Tibial nerve (tissue), 4 donors: ENCODE measurements around the gene STX8. TPM values are rescaled to one million over a fixed set of nuclear protein-coding genes. Genes with fewer than 3 reads are reported as not detected.
A peak's percentile ranks its signal among the peaks of the same experiment; 100 is the strongest.

ENCODE experiments used
- DNase-seq, 2 donors: peaks; one replicate each; pipeline ENCODE4 v3.0.0-alpha.2; 2019; ENCODE audit warnings: low spot score in 2 of 2
- H3K27ac ChIP-seq, 4 donors: fragments of 200-600 bp; sonication (generic) in 3 of 4; one replicate each; pipeline ENCODE4 v1.5.1; 2017 to 2019; ENCODE audit warnings: mild to moderate bottlenecking in 1 of 4
- H3K27me3 ChIP-seq, 2 donors: fragments of 200-600 bp; sonication (generic) in 1 of 2; one replicate each; pipeline versions ENCODE4 v1.5.1 to v1.6.0; 2017 to 2019
- H3K36me3 ChIP-seq, 3 donors: fragments of 200-600 bp; sonication (generic); one replicate each; pipeline ENCODE4 v1.5.1; 2018 to 2019
- H3K4me1 ChIP-seq, 4 donors: fragments of 200-600 bp; sonication (generic) in 3 of 4; one replicate each; pipeline ENCODE4 v1.5.1; 2017 to 2019
- H3K4me3 ChIP-seq, 4 donors: fragments of 200-600 bp; sonication (generic) in 3 of 4; one replicate each; pipeline ENCODE4 v1.5.1; 2017 to 2019; ENCODE audit warnings: mild to moderate bottlenecking in 1 of 4, moderate library complexity in 1 of 4
- H3K9me3 ChIP-seq, 4 donors: fragments of 200-600 bp; sonication (generic) in 3 of 4; one replicate each; pipeline ENCODE4 v1.5.1; 2017 to 2019
- EP300 ChIP-seq, 2 donors: sonication (generic); formaldehyde crosslinking; IDR thresholded peaks; one replicate each; pipeline ENCODE4 v1.6.1; 2017; ENCODE audit warnings: antibody characterized with exemption in 2 of 2, mild to moderate bottlenecking in 1 of 2
- POLR2A ChIP-seq, 2 donors: fragments of 450-650 bp; IDR thresholded peaks; one replicate each; pipeline ENCODE4 v1.6.1; 2017; ENCODE audit warnings: antibody characterized with exemption in 2 of 2, mild to moderate bottlenecking in 2 of 2, moderate library complexity in 2 of 2
- WGBS, 2 donors: methylation state at CpG; one replicate each; pipeline ENCODE4 v1.1.5; 2018; 5-methylcytosine and 5-hydroxymethylcytosine counted together
- total RNA-seq, 4 donors: library from RNA; depleted of rRNA; stranded (reverse); fragments of >200 nt; gene quantifications; one replicate each; pipeline ENCODE4 v1.1.0, GENCODE V29; 2016
- TF ChIP-seq, protein P1 (sequence below), 5 experiments: fragments of 200-600 bp in 3 of 5; fragments of 450-650 bp in 2 of 5; sonication (generic) in 3 of 5; IDR thresholded peaks; one replicate each; pipeline ENCODE4 v1.5.1; 2016 to 2019; ENCODE audit warnings: antibody characterized with exemption in 5 of 5, mild to moderate bottlenecking in 3 of 5, moderate library complexity in 2 of 5

Gene STX8
- total RNA-seq, 4 donors from 2014 or later: 57.7 to 97.2 (median 69.1) TPM

- Histone ChIP-seq H3K4me3 (peak overlapping the region; percentile 41 to 67 (median 47)), H3K9me3 (peaks cover 0 to 10% (median 0%) of the 10 kb centered on the region in 4 donors), H3K36me3 (peaks cover 0 to 7% (median 0%) of the 10 kb centered on the region in 3 donors), H3K4me1 (peaks cover 0 to 46% (median 32%) of the 10 kb centered on the region in 4 donors), H3K27me3 (no peaks in the 10 kb centered on the region), H3K27ac (peak overlapping the region; percentile 69 to 97 (median 92))
- DNase-seq: no peak
- TF ChIP-seq EP300 (IDR thresholded peaks at IDR 0.05): no peak
- TF ChIP-seq, protein P1, sequence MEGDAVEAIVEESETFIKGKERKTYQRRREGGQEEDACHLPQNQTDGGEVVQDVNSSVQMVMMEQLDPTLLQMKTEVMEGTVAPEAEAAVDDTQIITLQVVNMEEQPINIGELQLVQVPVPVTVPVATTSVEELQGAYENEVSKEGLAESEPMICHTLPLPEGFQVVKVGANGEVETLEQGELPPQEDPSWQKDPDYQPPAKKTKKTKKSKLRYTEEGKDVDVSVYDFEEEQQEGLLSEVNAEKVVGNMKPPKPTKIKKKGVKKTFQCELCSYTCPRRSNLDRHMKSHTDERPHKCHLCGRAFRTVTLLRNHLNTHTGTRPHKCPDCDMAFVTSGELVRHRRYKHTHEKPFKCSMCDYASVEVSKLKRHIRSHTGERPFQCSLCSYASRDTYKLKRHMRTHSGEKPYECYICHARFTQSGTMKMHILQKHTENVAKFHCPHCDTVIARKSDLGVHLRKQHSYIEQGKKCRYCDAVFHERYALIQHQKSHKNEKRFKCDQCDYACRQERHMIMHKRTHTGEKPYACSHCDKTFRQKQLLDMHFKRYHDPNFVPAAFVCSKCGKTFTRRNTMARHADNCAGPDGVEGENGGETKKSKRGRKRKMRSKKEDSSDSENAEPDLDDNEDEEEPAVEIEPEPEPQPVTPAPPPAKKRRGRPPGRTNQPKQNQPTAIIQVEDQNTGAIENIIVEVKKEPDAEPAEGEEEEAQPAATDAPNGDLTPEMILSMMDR (IDR thresholded peaks at IDR 0.05): no peak
- TF ChIP-seq POLR2A (IDR thresholded peaks at IDR 0.05): no peak
- 37 to 40% methylated on average over 17 to 22 of the region's 27 CpGs for WGBS, 2 donors
Observed at GRCh38 chr17:9239246-9239792, 336.3 kb downstream of the STX8 start.

GRCh38 chr17:9238340-9239245 is 337.0 kb downstream of the STX8 start:
- TF ChIP-seq, protein P1 (IDR thresholded peaks at IDR 0.05): no peak
- TF ChIP-seq EP300 (IDR thresholded peaks at IDR 0.05): no peak
- no peak for TF ChIP-seq POLR2A (IDR thresholded peaks at IDR 0.05)
- Histone ChIP-seq H3K27me3 (no peaks in the 10 kb centered on the region), H3K4me1 (peaks cover 0 to 41% (median 30%) of the 10 kb centered on the region in 4 donors), H3K4me3 (no peak overlapping the region), H3K36me3 (peaks cover 0 to 7% (median 0%) of the 10 kb centered on the region in 3 donors), H3K27ac (peak overlapping the region; percentile 69 to 97 (median 92)), H3K9me3 (peaks cover 0 to 10% (median 0%) of the 10 kb centered on the region in 4 donors)
- DNase-seq: no peak
- WGBS, 2 donors: 82% methylated on average over 12 of the region's 12 CpGs

DNA sequence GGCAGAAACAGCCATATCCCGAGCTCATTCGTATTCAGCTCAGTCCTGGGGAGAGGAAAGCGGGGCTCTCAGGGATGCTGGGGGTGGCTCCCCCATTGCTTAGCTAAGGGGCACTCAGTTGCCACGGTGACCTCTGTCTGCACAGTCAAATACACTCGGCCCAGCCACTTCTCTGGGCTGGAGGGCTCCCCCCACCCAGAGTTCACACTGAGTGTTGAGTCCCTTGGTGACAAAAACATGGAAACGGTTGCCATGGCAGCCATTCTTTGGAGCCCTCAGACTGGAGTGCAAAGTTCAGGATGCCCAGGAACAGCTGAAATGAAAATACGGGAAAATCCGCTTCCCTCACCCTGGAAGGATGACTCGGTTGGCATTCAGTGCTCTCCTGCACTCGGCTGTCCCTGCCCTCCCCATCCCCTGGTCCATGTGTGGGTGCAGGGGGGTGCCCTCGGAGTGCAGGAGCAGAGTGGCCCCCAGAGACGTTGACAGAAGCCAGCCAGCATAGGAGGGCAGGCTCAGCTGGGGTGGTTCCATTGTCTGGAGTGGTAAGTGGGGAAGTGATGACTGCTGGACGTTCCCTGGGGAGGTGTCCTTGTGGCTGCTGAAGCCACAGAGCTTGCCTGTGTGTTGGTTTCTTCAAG is 337.8 kb downstream of the STX8 start:
- no peak for DNase-seq
- peaks cover 0 to 34% (median 29%) of the 10 kb centered on the region in 4 donors for H3K4me1 ChIP-seq
- no peak overlapping the region for H3K4me3 ChIP-seq
- no peaks in the 10 kb centered on the region for H3K27me3 ChIP-seq
- H3K9me3 ChIP-seq: peaks cover 0 to 10% (median 0%) of the 10 kb centered on the region in 4 donors
- peaks cover 0 to 7% (median 0%) of the 10 kb centered on the region in 3 donors for H3K36me3 ChIP-seq
- 78 to 85% methylated on average over 13 of the region's 13 CpGs for WGBS, 2 donors
- no peak overlapping the region for H3K27ac ChIP-seq
- TF ChIP-seq, protein P1 (IDR thresholded peaks at IDR 0.05): no peak
- TF ChIP-seq EP300 (IDR thresholded peaks at IDR 0.05) (no peak), POLR2A (IDR thresholded peaks at IDR 0.05) (no peak)

- TF ChIP-seq POLR2A (IDR thresholded peaks at IDR 0.05): no peak
- H3K27ac ChIP-seq: no peak overlapping the region
- H3K27me3 ChIP-seq: no peaks in the 10 kb centered on the region
- H3K9me3 ChIP-seq: peaks cover 0 to 10% (median 0%) of the 10 kb centered on the region in 4 donors
- H3K4me3 ChIP-seq: no peak overlapping the region
- H3K4me1 ChIP-seq: peaks cover 0 to 29% (median 27%) of the 10 kb centered on the region in 4 donors
- peaks cover 0 to 7% (median 0%) of the 10 kb centered on the region in 3 donors for H3K36me3 ChIP-seq
- WGBS, 2 donors: 91 to 95% methylated on average over 3 of the region's 3 CpGs
- no peak for DNase-seq
Observed at GRCh38 chr17:9237053-9237410, 338.6 kb downstream of the STX8 start.

- peaks cover 0 to 23% (median 23%) of the 10 kb centered on the region in 4 donors for H3K4me1 ChIP-seq
Observed at GRCh38 chr17:9236286-9237052, 339.2 kb downstream of the STX8 start.

More at GRCh38 chr17:9236286-9237052, 339.2 kb downstream of the STX8 start:
- DNase-seq: no peak
- WGBS, 2 donors: 90 to 100% methylated on average over 3 to 7 of the region's 7 CpGs
- no peaks in the 10 kb centered on the region for H3K27me3 ChIP-seq
- H3K9me3 ChIP-seq: peaks cover 0 to 10% (median 0%) of the 10 kb centered on the region in 4 donors
- no peak overlapping the region for H3K27ac ChIP-seq
- TF ChIP-seq EP300 (IDR thresholded peaks at IDR 0.05) (no peak), POLR2A (IDR thresholded peaks at IDR 0.05) (no peak)
- TF ChIP-seq, protein P1 (IDR thresholded peaks at IDR 0.05): no peak
- peaks cover 0 to 7% (median 0%) of the 10 kb centered on the region in 3 donors for H3K36me3 ChIP-seq
- no peak overlapping the region for H3K4me3 ChIP-seq
